GM23338 (cell line): Measurements from ENCODE around the gene VPREB3. TPM values are rescaled to one million over a fixed set of nuclear protein-coding genes. Genes with fewer than 3 reads are reported as not detected.

ENCODE experiments used
- ATAC-seq: fragments of 200-7000 bp; cut with Tn5 transposase; 3 replicates; pipeline ENCODE4 v1.9.1; 2020
- DNase-seq: peaks from one replicate; pipeline ENCODE4 v3.0.0-alpha.2; 2015; ENCODE audit warnings: low spot score
- H2AFZ ChIP-seq: fragments of 200-600 bp; sonication (generic); 2 replicates; pipeline ENCODE4 v1.8.0; 2016; ENCODE audit warnings: antibody characterized with exemption, mild to moderate bottlenecking, moderate library complexity
- H3F3A ChIP-seq: fragments of 200-600 bp; sonication (generic); replicated peaks from 2 replicates; pipeline ENCODE4 v1.8.0; 2017; ENCODE audit warnings: antibody characterized with exemption, mixed run types, low read depth
- H3K27ac ChIP-seq: fragments of 200-600 bp; sonication (generic); 2 replicates; pipeline ENCODE4 v1.6.1; 2016; ENCODE audit warnings: low read depth
- H3K27me3 ChIP-seq: fragments of 200-600 bp; sonication (generic); 2 replicates; pipeline ENCODE4 v1.8.0; 2016; ENCODE audit warnings: mild to moderate bottlenecking, mixed run types, moderate library complexity; ENCODE audit not compliant: insufficient read depth
- H3K36me3 ChIP-seq: fragments of 200-600 bp; sonication (generic); 2 replicates; pipeline ENCODE4 v1.8.0; 2016; ENCODE audit warnings: mild to moderate bottlenecking; ENCODE audit not compliant: insufficient read depth
- H3K4me1 ChIP-seq: fragments of 200-600 bp; sonication (generic); 2 replicates; pipeline ENCODE4 v1.8.0; 2016; ENCODE audit warnings: mild to moderate bottlenecking, moderate library complexity; ENCODE audit not compliant: insufficient read depth
- H3K4me2 ChIP-seq: fragments of 200-600 bp; sonication (generic); 2 replicates; pipeline ENCODE4 v1.7.1; 2017; ENCODE audit warnings: mixed run types
- H3K4me3 ChIP-seq: fragments of 200-600 bp; sonication (generic); 2 replicates; pipeline ENCODE4 v1.6.1; 2016; ENCODE audit warnings: mixed run types
- H3K79me2 ChIP-seq: fragments of 200-600 bp; sonication (generic); replicated peaks from 2 replicates; pipeline ENCODE4 v1.8.0; 2017; ENCODE audit warnings: mild to moderate bottlenecking; ENCODE audit not compliant: insufficient read depth
- H3K9me2 ChIP-seq: fragments of 200-600 bp; sonication (generic); 2 replicates; pipeline ENCODE4 v1.8.0; 2017; ENCODE audit not compliant: insufficient read depth
- H4K20me1 ChIP-seq: fragments of 200-600 bp; sonication (generic); replicated peaks from 2 replicates; pipeline ENCODE4 v1.8.0; 2017; ENCODE audit warnings: mild to moderate bottlenecking; ENCODE audit not compliant: insufficient read depth
- H3K27ac Mint-ChIP-seq: 2 replicates; pipeline ENCODE4 v1.8.0; 2020; ENCODE audit warnings: inconsistent platforms, mild to moderate bottlenecking, moderate library complexity, mixed read lengths
- H3K27me3 Mint-ChIP-seq: 3 replicates; pipeline ENCODE4 v1.8.0; 2022; ENCODE audit warnings: low read depth, mild to moderate bottlenecking, moderate library complexity, mixed read lengths, inconsistent platforms; ENCODE audit not compliant: insufficient read depth, poor library complexity
- H3K36me3 Mint-ChIP-seq: 3 replicates; pipeline ENCODE4 v1.8.0; 2021; ENCODE audit warnings: low read depth, mild to moderate bottlenecking, inconsistent platforms, moderate library complexity, mixed read lengths
- H3K4me1 Mint-ChIP-seq: 3 replicates; pipeline ENCODE4 v1.8.0; 2020; ENCODE audit warnings: mild to moderate bottlenecking, inconsistent platforms, mixed read lengths
- H3K4me3 Mint-ChIP-seq: 3 replicates; pipeline ENCODE4 v1.8.0; 2021; ENCODE audit warnings: moderate library complexity, mild to moderate bottlenecking, inconsistent platforms, mixed read lengths
- H3K9me3 Mint-ChIP-seq: 3 replicates; pipeline ENCODE4 v1.8.0; 2020; ENCODE audit warnings: moderate library complexity, mild to moderate bottlenecking, inconsistent platforms, mixed read lengths
- CTCF ChIP-seq, 2 experiments: fragments of 200-600 bp in 1 of 2; sonication (generic) in 1 of 2; conservative IDR thresholded peaks; 2 replicates each; pipeline versions ENCODE4 v1.5.1 to v1.6.1; 2016 to 2017; ENCODE audit warnings: antibody characterized with exemption in 2 of 2, low read depth in 2 of 2, mild to moderate bottlenecking in 2 of 2, moderate library complexity in 1 of 2
- ETS1 ChIP-seq: IDR thresholded peaks from 2 replicates; pipeline ENCODE4 v1.6.1; 2016; ENCODE audit warnings: antibody characterized with exemption
- EZH2 ChIP-seq: fragments of 200-600 bp; sonication (generic); IDR thresholded peaks from one replicate; pipeline ENCODE4 v1.8.0; 2017; ENCODE audit warnings: antibody characterized with exemption, mild to moderate bottlenecking, low read depth; ENCODE audit not compliant: unreplicated experiment
- EZH2phosphoT487 ChIP-seq: fragments of 200-600 bp; sonication (generic); IDR thresholded peaks from one replicate; pipeline ENCODE4 v1.8.1; 2018; ENCODE audit warnings: antibody characterized with exemption; ENCODE audit not compliant: unreplicated experiment
- JUNB ChIP-seq: IDR thresholded peaks from one replicate; pipeline ENCODE4 v1.6.1; 2016; ENCODE audit warnings: antibody characterized with exemption; ENCODE audit not compliant: unreplicated experiment
- NANOG ChIP-seq: IDR thresholded peaks from 2 replicates; pipeline ENCODE4 v1.6.1; 2016; ENCODE audit warnings: antibody characterized with exemption, borderline replicate concordance
- POLR2AphosphoS5 ChIP-seq: IDR thresholded peaks from 2 replicates; pipeline ENCODE4 v1.6.1; 2016; ENCODE audit warnings: antibody characterized with exemption, low read depth
- ZNF114 ChIP-seq: fragments of 250-450 bp; sonication (Bioruptor Pico); IDR thresholded peaks from 2 replicates; pipeline ENCODE4 v1.5.0; 2020; ENCODE audit warnings: mild to moderate bottlenecking, moderate library complexity
- ZNF331 ChIP-seq: fragments of 250-450 bp; sonication (Bioruptor Pico); IDR thresholded peaks from 2 replicates; pipeline ENCODE4 v1.5.0; 2020; ENCODE audit warnings: low read depth, mild to moderate bottlenecking, moderate library complexity
- ZNF462 ChIP-seq: fragments of 250-450 bp; sonication (Bioruptor Pico); IDR thresholded peaks from 2 replicates; pipeline ENCODE4 v1.5.0; 2020; ENCODE audit warnings: mild to moderate bottlenecking, moderate library complexity
- polyA plus RNA-seq: library from polyadenylated mRNA; unstranded; fragments of >200 nt; fragmentation: Nextera tagmentation; extraction: Ambion mirVana; gene quantifications from 2 replicates; pipeline ENCODE4 v1.2.1, GENCODE V29; 2016
- total RNA-seq: library from RNA; depleted of rRNA; stranded (reverse); fragments of >200 nt; shearing (Covaris generic); gene quantifications from 2 replicates; pipeline ENCODE4 v1.2.3, GENCODE V29; 2014

The VPREB3 gene
- total and polyA plus RNA-seq, 2 experiments from 2014 or later = 1.1 TPM; not detected in 1

- TF ChIP-seq CTCF (conservative IDR thresholded peaks at IDR 0.05; ENCODE audit: low read depth in 2 of 2) = no peak
- no peak for TF ChIP-seq ZNF331 (CRISPR knock-in tag)
- no peak for TF ChIP-seq ETS1
- TF ChIP-seq POLR2AphosphoS5 = no peak
- no peak for TF ChIP-seq JUNB
- TF ChIP-seq EZH2phosphoT487 = no peak
These were observed 18.1 kb upstream of the VPREB3 start (continued) for GRCh38 chr22:23772315-23772648.

- Mint-ChIP-seq H3K4me3 (no peak overlapping the region), H3K27ac (no peak overlapping the region), H3K4me1 (peaks cover 31% of the 10 kb centered on the region), H3K27me3 (peaks cover 40% of the 10 kb centered on the region), H3K9me3 (no peaks in the 10 kb centered on the region), H3K36me3 (peaks cover 14% of the 10 kb centered on the region)
- ATAC-seq = no peak
- Histone ChIP-seq H3K4me3 (no peak overlapping the region), H3K4me1 (peaks cover 10% of the 10 kb centered on the region; the same call in 1 of the 2 replicates), H3K9me2 (no peaks in the 10 kb centered on the region), H4K20me1 (no peaks in the 10 kb centered on the region), H2AFZ (no peak overlapping the region), H3F3A (peaks cover 8% of the 10 kb centered on the region), H3K4me2 (no peak overlapping the region), H3K27me3 (peaks cover 36% of the 10 kb centered on the region), H3K36me3 (no peaks in the 10 kb centered on the region; the same call in 1 of the 2 replicates), H3K27ac (no peak overlapping the region), H3K79me2 (no peaks in the 10 kb centered on the region)
- DNase-seq = no peak
- no peak for TF ChIP-seq JUNB
- TF ChIP-seq ETS1 = no peak
- no peak for TF ChIP-seq EZH2
- no peak for TF ChIP-seq NANOG
- TF ChIP-seq CTCF (conservative IDR thresholded peaks at IDR 0.05; ENCODE audit: low read depth in 2 of 2) = no peak
- TF ChIP-seq ZNF114 (CRISPR knock-in tag) = no peak
- no peak for TF ChIP-seq ZNF462
- TF ChIP-seq ZNF331 (CRISPR knock-in tag) = no peak
- TF ChIP-seq POLR2AphosphoS5 = no peak
These were observed 15.2 kb upstream of the VPREB3 start for GRCh38 chr22:23769321-23769965.
